Measurements from ENCODE around the gene TM2D1. TPM values are rescaled to one million over a fixed set of nuclear protein-coding genes. Genes with fewer than 3 reads are reported as not detected.

Gene TM2D1
- 49.6 and 50.3 TPM in 2 replicates for total RNA-seq

GRCh38 chr1:61724813-61725694 is at the start of gene TM2D1:
TSS of gene TM2D1 (minus strand) at chr1:61725141. CDS start at chr1:61725120, 21 bp downstream.

DNA sequence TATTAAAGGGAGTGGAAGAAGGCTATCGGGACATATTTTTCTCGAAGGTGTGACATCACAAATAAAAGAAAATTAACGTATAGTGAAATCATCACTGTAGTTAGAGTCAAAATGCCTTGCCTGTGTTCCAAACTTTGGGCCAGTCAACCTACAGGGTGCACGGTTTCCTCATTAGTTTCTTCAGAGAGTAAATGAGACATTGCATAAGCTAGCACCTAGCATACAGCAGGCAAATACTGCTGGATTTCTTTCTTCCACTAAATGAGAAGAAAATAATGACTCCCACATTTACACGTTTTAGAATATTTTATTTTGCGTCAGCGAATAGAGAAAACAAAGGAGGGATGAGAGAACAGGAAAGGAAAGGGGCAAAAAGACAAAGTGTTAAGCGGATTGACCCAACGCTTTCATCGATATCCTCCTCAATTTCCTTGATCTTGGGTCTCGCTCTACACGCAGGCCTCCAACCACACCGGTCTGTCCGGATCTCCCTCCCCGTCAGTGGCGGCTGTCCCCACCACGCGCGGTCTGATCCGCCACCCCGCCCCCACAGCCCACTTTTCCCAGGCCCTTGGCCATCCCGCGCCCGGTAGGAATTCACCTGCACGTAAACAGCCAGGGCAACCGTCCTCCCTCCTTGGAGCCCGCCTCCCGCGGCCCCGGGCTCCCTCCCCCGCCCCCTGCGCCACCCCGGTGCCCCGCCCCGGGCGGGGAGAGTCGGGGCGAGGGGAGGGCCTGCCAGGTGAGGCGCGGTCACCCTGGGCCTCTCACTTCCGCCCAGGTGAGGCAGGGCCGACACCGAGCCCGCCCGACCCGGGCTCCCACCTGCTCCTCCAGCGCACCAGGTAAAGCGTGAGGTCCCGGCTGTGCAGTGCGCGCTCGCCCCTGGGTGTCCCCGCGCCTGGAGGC is 17.0 kb upstream of the TM2D1 start, which contains the start of gene PATJ:
Gene PATJ, plus strand, starts transcription at position 770 of the 909 bp plus-strand sequence. CDS start 20,413 bp downstream, outside the sequence.

Other genes with a start within 250 kb of the TM2D1 start
- gene PATJ, start 17.3 kb upstream of the TM2D1 start, total RNA-seq = 25.4 and 29.6 TPM in 2 replicates